ENCODE results near the gene RAPGEF6. TPM values are rescaled to one million over a fixed set of nuclear protein-coding genes. Genes with fewer than 3 reads are reported as not detected.
"Not testable (repeated sequence)": the region's sequence is repeated elsewhere in the genome, so short reads cannot be mapped to it uniquely, and the experiment has no call there.

Gene RAPGEF6
- total RNA-seq, 1 donor: 15.6 TPM

DNA sequence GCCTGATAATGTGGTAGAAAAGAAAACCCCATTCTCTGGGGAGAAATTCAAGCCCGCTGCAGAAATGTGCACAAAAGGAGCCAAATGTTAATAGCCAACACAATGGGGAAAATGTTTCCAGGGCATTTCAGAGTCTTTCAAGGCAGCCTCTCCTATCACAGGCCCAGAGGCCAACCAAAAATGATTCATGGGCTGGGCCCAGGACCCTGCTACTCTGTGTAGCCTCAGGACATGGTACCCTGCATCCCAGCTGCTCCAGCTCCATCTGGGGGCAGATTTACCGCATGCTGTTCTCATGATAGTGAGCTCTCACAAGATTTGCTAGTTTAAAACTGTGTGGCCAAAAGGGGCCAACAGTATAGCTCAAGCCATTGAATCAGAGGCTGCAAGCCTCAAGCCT lies 41.1 kb downstream of the RAPGEF6 start:
- H3K4me3 ChIP-seq (ENCODE audit: insufficient read depth, low read length): no peak overlapping the region
- no peaks in the 10 kb centered on the region for H3K27me3 ChIP-seq (ENCODE audit: insufficient read depth, low read length)
- H3K79me2 ChIP-seq (ENCODE audit: insufficient read depth, low read length): peaks cover 31% of the 10 kb centered on the region
- DNase-seq (ENCODE audit: insufficient read length, low spot score, missing footprints): no peak
- H3K36me3 ChIP-seq (ENCODE audit: insufficient read depth, low read length): no peaks in the 10 kb centered on the region
- no peaks in the 10 kb centered on the region for H3K9me3 ChIP-seq (ENCODE audit: low read depth, low read length)
- H4K20me1 ChIP-seq (ENCODE audit: insufficient read depth, low read length): no peaks in the 10 kb centered on the region
- TF ChIP-seq, protein P1, sequence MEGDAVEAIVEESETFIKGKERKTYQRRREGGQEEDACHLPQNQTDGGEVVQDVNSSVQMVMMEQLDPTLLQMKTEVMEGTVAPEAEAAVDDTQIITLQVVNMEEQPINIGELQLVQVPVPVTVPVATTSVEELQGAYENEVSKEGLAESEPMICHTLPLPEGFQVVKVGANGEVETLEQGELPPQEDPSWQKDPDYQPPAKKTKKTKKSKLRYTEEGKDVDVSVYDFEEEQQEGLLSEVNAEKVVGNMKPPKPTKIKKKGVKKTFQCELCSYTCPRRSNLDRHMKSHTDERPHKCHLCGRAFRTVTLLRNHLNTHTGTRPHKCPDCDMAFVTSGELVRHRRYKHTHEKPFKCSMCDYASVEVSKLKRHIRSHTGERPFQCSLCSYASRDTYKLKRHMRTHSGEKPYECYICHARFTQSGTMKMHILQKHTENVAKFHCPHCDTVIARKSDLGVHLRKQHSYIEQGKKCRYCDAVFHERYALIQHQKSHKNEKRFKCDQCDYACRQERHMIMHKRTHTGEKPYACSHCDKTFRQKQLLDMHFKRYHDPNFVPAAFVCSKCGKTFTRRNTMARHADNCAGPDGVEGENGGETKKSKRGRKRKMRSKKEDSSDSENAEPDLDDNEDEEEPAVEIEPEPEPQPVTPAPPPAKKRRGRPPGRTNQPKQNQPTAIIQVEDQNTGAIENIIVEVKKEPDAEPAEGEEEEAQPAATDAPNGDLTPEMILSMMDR (IDR thresholded peaks at IDR 0.05; ENCODE audit: extremely low read depth, low read depth, low read length): no peak
- no peak overlapping the region for H3K27ac ChIP-seq (ENCODE audit: low read depth, low read length)
- H2AFZ ChIP-seq (ENCODE audit: low read length): no peak overlapping the region
- H3K4me1 ChIP-seq (ENCODE audit: insufficient read depth, low read length): no peaks in the 10 kb centered on the region
- H3K4me2 ChIP-seq (ENCODE audit: insufficient read depth, low read length): no peak overlapping the region

DNA sequence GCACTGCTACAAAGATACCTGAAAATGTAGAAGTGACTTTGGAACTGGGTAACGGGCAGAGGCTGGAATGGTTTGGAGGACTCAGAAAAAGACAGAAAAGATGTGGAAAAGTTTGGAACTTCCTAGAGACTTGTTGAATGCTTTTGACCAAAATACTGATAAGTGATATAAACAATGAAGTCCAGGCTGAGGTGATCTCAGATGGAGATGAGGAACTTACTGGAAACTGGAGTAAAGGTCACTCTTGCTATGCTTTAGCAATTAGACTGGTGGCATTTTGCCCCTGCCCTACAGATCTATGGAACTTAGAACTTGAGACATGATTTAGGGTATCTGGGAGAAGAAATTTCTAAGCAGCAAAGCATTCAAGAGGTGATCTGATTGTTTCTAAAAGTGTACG lies 41.6 kb downstream of the RAPGEF6 start:
- not testable (repeated sequence) for H3K36me3 ChIP-seq (ENCODE audit: insufficient read depth, low read length); H3K9me3 ChIP-seq (ENCODE audit: low read depth, low read length); H3K4me2 ChIP-seq (ENCODE audit: insufficient read depth, low read length); H3K4me1 ChIP-seq (ENCODE audit: insufficient read depth, low read length); H3K4me3 ChIP-seq (ENCODE audit: insufficient read depth, low read length); H4K20me1 ChIP-seq (ENCODE audit: insufficient read depth, low read length); H3K27me3 ChIP-seq (ENCODE audit: insufficient read depth, low read length); DNase-seq (ENCODE audit: insufficient read length, low spot score, missing footprints); H2AFZ ChIP-seq (ENCODE audit: low read length); H3K27ac ChIP-seq (ENCODE audit: low read depth, low read length)
- H3K79me2 ChIP-seq (ENCODE audit: insufficient read depth, low read length): peaks cover 30% of the 10 kb centered on the region

DNA sequence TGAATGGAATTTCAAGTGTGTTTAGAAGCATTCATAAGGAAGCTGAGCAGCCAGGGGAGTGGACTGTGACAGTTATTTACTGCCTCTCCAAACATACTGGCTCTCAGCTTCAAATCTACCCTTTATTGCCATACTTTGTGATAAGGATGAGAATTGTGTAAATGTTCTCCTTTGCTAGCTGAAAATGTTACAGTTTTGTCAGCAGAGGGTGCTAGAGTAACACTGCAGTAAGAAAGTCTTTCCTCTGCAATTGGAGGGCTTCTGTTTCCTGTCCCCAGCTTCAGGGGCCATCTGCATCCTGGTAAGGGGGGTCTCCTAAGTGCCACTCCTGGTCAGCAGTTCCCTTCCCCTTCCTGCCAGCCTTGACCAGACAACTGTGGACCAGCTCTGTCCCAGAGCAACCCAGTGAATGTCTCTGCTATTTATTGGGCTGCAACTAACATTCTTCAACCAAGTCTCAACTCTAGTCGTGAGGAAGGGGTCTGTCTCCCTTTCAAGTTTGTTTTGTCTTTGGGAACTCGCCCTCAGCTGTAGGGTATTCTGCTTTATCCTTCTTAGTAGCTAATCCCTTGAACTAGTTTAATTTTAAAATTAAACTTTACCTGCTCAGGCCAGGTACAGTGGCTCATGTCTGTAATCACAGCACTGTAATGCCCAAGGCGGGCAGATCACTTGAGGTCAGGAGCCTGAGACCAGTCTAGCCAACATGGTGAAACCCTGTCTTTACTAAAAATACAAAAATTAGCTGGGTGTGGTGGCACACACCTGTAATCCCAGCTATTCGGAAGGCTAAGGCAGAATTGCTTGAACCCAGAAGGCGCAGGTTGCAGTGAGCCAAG lies 45.3 kb downstream of the RAPGEF6 start:
- H3K4me3 ChIP-seq (ENCODE audit: insufficient read depth, low read length): no peak overlapping the region
- peaks cover 7% of the 10 kb centered on the region for H3K4me1 ChIP-seq (ENCODE audit: insufficient read depth, low read length)
- no peaks in the 10 kb centered on the region for H3K36me3 ChIP-seq (ENCODE audit: insufficient read depth, low read length)
- peak; percentile 91 for DNase-seq (ENCODE audit: insufficient read length, low spot score, missing footprints)
- TF ChIP-seq, protein P1 (IDR thresholded peaks at IDR 0.05; ENCODE audit: extremely low read depth, low read depth, low read length): peak; percentile 92
- H3K4me2 ChIP-seq (ENCODE audit: insufficient read depth, low read length): no peak overlapping the region
- no peak overlapping the region for H2AFZ ChIP-seq (ENCODE audit: low read length)
- no peaks in the 10 kb centered on the region for H3K9me3 ChIP-seq (ENCODE audit: low read depth, low read length)
- no peaks in the 10 kb centered on the region for H3K27me3 ChIP-seq (ENCODE audit: insufficient read depth, low read length)
- peaks cover 29% of the 10 kb centered on the region for H3K79me2 ChIP-seq (ENCODE audit: insufficient read depth, low read length)
- no peaks in the 10 kb centered on the region for H4K20me1 ChIP-seq (ENCODE audit: insufficient read depth, low read length)
- no peak overlapping the region for H3K27ac ChIP-seq (ENCODE audit: low read depth, low read length)

DNA sequence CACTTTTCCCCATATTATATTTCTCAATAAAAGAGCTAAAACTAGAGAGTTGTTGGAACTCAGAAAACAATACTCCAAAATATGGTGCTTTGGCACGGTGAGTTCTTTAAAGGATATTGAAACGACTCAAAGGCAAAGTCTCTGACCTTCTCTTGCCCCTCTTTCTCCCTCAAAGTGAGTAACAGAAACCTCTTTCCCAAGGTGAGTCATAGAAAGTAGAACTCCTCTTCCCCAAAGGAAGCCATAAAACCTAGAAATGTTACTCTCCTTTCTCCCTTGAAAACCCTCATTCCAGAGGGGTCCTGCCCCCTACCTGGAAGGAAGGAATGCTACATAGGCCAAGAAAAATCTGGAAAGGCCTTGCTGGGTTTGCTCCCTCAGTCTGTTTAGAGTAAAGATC lies 47.5 kb downstream of the RAPGEF6 start:
- Histone ChIP-seq H3K27me3 (ENCODE audit: insufficient read depth, low read length) (no peaks in the 10 kb centered on the region), H3K4me3 (ENCODE audit: insufficient read depth, low read length) (no peak overlapping the region), H3K9me3 (ENCODE audit: low read depth, low read length) (no peaks in the 10 kb centered on the region), H3K4me1 (ENCODE audit: insufficient read depth, low read length) (peaks cover 7% of the 10 kb centered on the region), H2AFZ (ENCODE audit: low read length) (no peak overlapping the region), H3K27ac (ENCODE audit: low read depth, low read length) (no peak overlapping the region), H4K20me1 (ENCODE audit: insufficient read depth, low read length) (no peaks in the 10 kb centered on the region), H3K36me3 (ENCODE audit: insufficient read depth, low read length) (no peaks in the 10 kb centered on the region), H3K4me2 (ENCODE audit: insufficient read depth, low read length) (no peak overlapping the region), H3K79me2 (ENCODE audit: insufficient read depth, low read length) (peaks cover 36% of the 10 kb centered on the region)
- TF ChIP-seq, protein P1 (IDR thresholded peaks at IDR 0.05; ENCODE audit: extremely low read depth, low read depth, low read length): no peak
- peak; percentile 44 for DNase-seq (ENCODE audit: insufficient read length, low spot score, missing footprints)

Measured in osteoblast (primary cell).